HepG2 (cell line): ENCODE measurements around the gene RAMP1. TPM values are rescaled to one million over a fixed set of nuclear protein-coding genes. Genes with fewer than 3 reads are reported as not detected.
A peak's percentile ranks its signal among the peaks of the same experiment; 100 is the strongest.

Source experiments
- AHR ChIP-seq: IDR thresholded peaks from 2 replicates; pipeline ENCODE4 v1.6.1; 2018; ENCODE audit warnings: missing genetic modification reagents, missing compliant biosample characterization
- CBX2 ChIP-seq, 2 experiments: fragments of 200-600 bp in 1 of 2; sonication (generic); formaldehyde crosslinking in 1 of 2; IDR thresholded peaks; 2 replicates each; pipeline versions ENCODE4 v1.7.0 to v1.8.1; 2018 to 2022; ENCODE audit warnings: low read depth in 2 of 2, low read length in 1 of 2, mild to moderate bottlenecking in 1 of 2, missing genetic modification reagents in 1 of 2
- CEBPG ChIP-seq: IDR thresholded peaks from 2 replicates; pipeline ENCODE4 v1.6.1; 2016
- EHMT2 ChIP-seq: fragments of 200-600 bp; sonication (generic); IDR thresholded peaks from 2 replicates; pipeline ENCODE4 v1.7.0; 2017; ENCODE audit warnings: antibody characterized with exemption, low read depth, low read length, borderline replicate concordance
- GATAD2A ChIP-seq: IDR thresholded peaks from 2 replicates; pipeline ENCODE4 v1.6.1; 2016
- GFI1 ChIP-seq: sonication (generic); formaldehyde crosslinking; IDR thresholded peaks from 2 replicates; pipeline ENCODE4 v1.5.0; 2020; ENCODE audit warnings: missing genetic modification reagents, mild to moderate bottlenecking, borderline replicate concordance
- HNRNPUL1 ChIP-seq: fragments of 200-400 bp; formaldehyde crosslinking; IDR thresholded peaks from 2 replicates; pipeline ENCODE4 v1.6.1; 2017; ENCODE audit warnings: low read depth, mild to moderate bottlenecking, low read length, moderate library complexity
- NBN ChIP-seq: fragments of 450-650 bp; conservative IDR thresholded peaks from 2 replicates; pipeline ENCODE4 v1.6.1; 2017
- RXRB ChIP-seq: IDR thresholded peaks from 2 replicates; pipeline ENCODE4 v1.6.1; 2016; ENCODE audit warnings: borderline replicate concordance, missing genetic modification reagents, missing compliant biosample characterization
- SNRNP70 ChIP-seq: fragments of 200-400 bp; formaldehyde crosslinking; IDR thresholded peaks from 2 replicates; pipeline ENCODE4 v1.6.1; 2017; ENCODE audit warnings: mild to moderate bottlenecking, low read depth, low read length, moderate library complexity
- SRF ChIP-seq: IDR thresholded peaks from 2 replicates; pipeline ENCODE4 v1.6.1; 2011; ENCODE audit warnings: mild to moderate bottlenecking, low read depth, low read length, moderate library complexity
- SRSF9 ChIP-seq: fragments of 200-400 bp; formaldehyde crosslinking; IDR thresholded peaks from 2 replicates; pipeline ENCODE4 v1.6.1; 2018; ENCODE audit warnings: borderline replicate concordance, mild to moderate bottlenecking, low read depth, low read length; ENCODE audit not compliant: insufficient read depth, poor library complexity, severe bottlenecking
- TBX2 ChIP-seq: sonication (generic); formaldehyde crosslinking; IDR thresholded peaks from 2 replicates; pipeline ENCODE4 v1.5.0; 2020; ENCODE audit warnings: missing genetic modification reagents, mild to moderate bottlenecking, borderline replicate concordance
- ZNF333 ChIP-seq: sonication (generic); formaldehyde crosslinking; IDR thresholded peaks from 2 replicates; pipeline ENCODE4 v1.4.0; 2020; ENCODE audit warnings: mild to moderate bottlenecking, missing genetic modification reagents, borderline replicate concordance
- ZNF788 ChIP-seq: sonication (generic); formaldehyde crosslinking; IDR thresholded peaks from 2 replicates; pipeline ENCODE4 v1.5.0; 2020; ENCODE audit warnings: mild to moderate bottlenecking, missing genetic modification reagents, borderline replicate concordance
- polyA plus RNA-seq, 8 experiments: library from polyadenylated mRNA; depleted of rRNA in 3 of 8; stranded (reverse) in 7 of 8; unstranded in 1 of 8; fragments of >200 nt; fragmentation: Illumina TruSeq in 4 of 8; extraction: Trizol in 4 of 8; gene quantifications; 2 replicates each; pipeline versions ENCODE4 v1.2.1 to v1.2.3, GENCODE V29; 2011 to 2016; ENCODE audit warnings: low read depth in 4 of 8, missing spikeins in 1 of 8, mixed read lengths in 1 of 8; ENCODE audit not compliant: insufficient read depth in 1 of 8
- total RNA-seq, 5 experiments: library from RNA; depleted of rRNA; stranded (reverse); fragments of >200 nt; fragmentation: Illumina TruSeq; extraction: Trizol; gene quantifications; 2 replicates each; pipeline ENCODE4 v1.2.3, GENCODE V29; 2016; ENCODE audit warnings: low read depth in 1 of 5
- TF ChIP-seq, protein P1 (sequence below): sonication (generic); formaldehyde crosslinking; IDR thresholded peaks from 2 replicates; pipeline ENCODE4; 2020; ENCODE audit warnings: missing genetic modification reagents, mild to moderate bottlenecking, borderline replicate concordance
- TF ChIP-seq, protein P2 (sequence below): sonication (generic); formaldehyde crosslinking; conservative IDR thresholded peaks from 2 replicates; pipeline ENCODE4 v1.8.0; 2022; ENCODE audit warnings: mild to moderate bottlenecking, moderate library complexity, missing genetic modification reagents
- TF ChIP-seq, protein P3 (sequence below): sonication (generic); formaldehyde crosslinking; IDR thresholded peaks from 2 replicates; pipeline ENCODE4 v1.4.0; 2020; ENCODE audit warnings: mild to moderate bottlenecking, missing genetic modification reagents

The RAMP1 gene
- total and polyA plus RNA-seq, 2 of the 13 experiments (the other 11 are each of a cell fraction or from before 2014, with no cell fraction given), result 0.29 to 0.61 TPM

DNA sequence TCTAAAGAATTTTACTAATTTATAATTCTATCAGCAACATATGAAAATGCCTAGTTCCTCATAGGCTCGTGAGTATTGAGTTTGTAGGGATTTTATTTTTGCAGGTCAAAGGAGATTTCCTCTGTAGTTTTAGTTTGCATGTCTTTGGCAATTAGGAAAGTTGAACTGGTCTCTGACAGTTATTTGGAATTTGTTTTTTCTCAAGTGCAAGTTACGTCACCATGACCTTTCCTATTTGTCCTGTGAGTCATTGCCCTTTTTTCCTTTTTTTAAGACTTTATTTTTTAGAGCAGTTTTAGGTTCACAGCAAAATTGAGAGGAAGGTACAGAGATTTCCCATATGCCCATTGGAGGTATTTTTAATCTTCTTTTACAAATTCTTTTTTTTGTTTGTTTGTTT, 29.0 kb downstream of the RAMP1 start (continued):
- TF ChIP-seq ZNF788 (CRISPR knock-in tag) (no peak), ZNF333 (CRISPR knock-in tag) (no peak), SNRNP70 (no peak), NBN (no peak), SRF (no peak), EHMT2 (no peak), HNRNPUL1 (no peak), GFI1 (no peak), GATAD2A (CRISPR knock-in tag) (0 out of 2 replicates have a peak, but pooled peaks have one; percentile 25), AHR (no peak), CBX2 (IDR thresholded peaks at IDR 0.05; ENCODE audit: low read depth, low read length) (no peak), CBX2 (CRISPR knock-in tag; IDR thresholded peaks at IDR 0.05; ENCODE audit: low read depth) (no peak), CEBPG (CRISPR knock-in tag) (peak; percentile 33; the same call in 1 of the 2 replicates), SRSF9 (no peak), TBX2 (CRISPR knock-in tag) (no peak), RXRB (CRISPR knock-in tag) (peak; percentile 44)
- TF ChIP-seq, protein P1, sequence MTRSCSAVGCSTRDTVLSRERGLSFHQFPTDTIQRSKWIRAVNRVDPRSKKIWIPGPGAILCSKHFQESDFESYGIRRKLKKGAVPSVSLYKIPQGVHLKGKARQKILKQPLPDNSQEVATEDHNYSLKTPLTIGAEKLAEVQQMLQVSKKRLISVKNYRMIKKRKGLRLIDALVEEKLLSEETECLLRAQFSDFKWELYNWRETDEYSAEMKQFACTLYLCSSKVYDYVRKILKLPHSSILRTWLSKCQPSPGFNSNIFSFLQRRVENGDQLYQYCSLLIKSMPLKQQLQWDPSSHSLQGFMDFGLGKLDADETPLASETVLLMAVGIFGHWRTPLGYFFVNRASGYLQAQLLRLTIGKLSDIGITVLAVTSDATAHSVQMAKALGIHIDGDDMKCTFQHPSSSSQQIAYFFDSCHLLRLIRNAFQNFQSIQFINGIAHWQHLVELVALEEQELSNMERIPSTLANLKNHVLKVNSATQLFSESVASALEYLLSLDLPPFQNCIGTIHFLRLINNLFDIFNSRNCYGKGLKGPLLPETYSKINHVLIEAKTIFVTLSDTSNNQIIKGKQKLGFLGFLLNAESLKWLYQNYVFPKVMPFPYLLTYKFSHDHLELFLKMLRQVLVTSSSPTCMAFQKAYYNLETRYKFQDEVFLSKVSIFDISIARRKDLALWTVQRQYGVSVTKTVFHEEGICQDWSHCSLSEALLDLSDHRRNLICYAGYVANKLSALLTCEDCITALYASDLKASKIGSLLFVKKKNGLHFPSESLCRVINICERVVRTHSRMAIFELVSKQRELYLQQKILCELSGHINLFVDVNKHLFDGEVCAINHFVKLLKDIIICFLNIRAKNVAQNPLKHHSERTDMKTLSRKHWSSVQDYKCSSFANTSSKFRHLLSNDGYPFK (CRISPR knock-in tag), result no peak
- TF ChIP-seq, protein P2, sequence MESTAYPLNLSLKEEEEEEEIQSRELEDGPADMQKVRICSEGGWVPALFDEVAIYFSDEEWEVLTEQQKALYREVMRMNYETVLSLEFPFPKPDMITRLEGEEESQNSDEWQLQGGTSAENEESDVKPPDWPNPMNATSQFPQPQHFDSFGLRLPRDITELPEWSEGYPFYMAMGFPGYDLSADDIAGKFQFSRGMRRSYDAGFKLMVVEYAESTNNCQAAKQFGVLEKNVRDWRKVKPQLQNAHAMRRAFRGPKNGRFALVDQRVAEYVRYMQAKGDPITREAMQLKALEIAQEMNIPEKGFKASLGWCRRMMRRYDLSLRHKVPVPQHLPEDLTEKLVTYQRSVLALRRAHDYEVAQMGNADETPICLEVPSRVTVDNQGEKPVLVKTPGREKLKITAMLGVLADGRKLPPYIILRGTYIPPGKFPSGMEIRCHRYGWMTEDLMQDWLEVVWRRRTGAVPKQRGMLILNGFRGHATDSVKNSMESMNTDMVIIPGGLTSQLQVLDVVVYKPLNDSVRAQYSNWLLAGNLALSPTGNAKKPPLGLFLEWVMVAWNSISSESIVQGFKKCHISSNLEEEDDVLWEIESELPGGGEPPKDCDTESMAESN (CRISPR knock-in tag), result no peak
- TF ChIP-seq, protein P3, sequence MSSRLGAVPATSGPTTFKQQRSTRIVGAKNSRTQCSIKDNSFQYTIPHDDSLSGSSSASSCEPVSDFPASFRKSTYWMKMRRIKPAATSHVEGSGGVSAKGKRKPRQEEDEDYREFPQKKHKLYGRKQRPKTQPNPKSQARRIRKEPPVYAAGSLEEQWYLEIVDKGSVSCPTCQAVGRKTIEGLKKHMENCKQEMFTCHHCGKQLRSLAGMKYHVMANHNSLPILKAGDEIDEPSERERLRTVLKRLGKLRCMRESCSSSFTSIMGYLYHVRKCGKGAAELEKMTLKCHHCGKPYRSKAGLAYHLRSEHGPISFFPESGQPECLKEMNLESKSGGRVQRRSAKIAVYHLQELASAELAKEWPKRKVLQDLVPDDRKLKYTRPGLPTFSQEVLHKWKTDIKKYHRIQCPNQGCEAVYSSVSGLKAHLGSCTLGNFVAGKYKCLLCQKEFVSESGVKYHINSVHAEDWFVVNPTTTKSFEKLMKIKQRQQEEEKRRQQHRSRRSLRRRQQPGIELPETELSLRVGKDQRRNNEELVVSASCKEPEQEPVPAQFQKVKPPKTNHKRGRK (CRISPR knock-in tag), result no peak
